ENCODE data around the gene NAALADL1. TPM values are rescaled to one million over a fixed set of nuclear protein-coding genes. Genes with fewer than 3 reads are reported as not detected.

Gene NAALADL1
- total RNA-seq, 1 donor from 2014 or later, result not detected

- no peaks in the 10 kb centered on the region for H3K36me3 Mint-ChIP-seq (ENCODE audit: low read depth)
- no peaks in the 10 kb centered on the region for H3K9me3 Mint-ChIP-seq (ENCODE audit: low read depth)
- no peaks in the 10 kb centered on the region for H3K27me3 Mint-ChIP-seq (ENCODE audit: low read depth)
- no peak for TF ChIP-seq CTCF (IDR thresholded peaks at IDR 0.05)
- peaks cover 18% of the 10 kb centered on the region for H3K4me1 Mint-ChIP-seq (ENCODE audit: low read depth)
- H3K27ac Mint-ChIP-seq (ENCODE audit: unreplicated experiment), result peak within 1 kb of the TSS; percentile 89
- no peak for DNase-seq (ENCODE audit: low spot score)
- H3K4me3 Mint-ChIP-seq (ENCODE audit: unreplicated experiment), result peak within 1 kb of the TSS; percentile 88
These were observed 37.8 kb upstream of the NAALADL1 start, which contains the start of gene VPS51 for GRCh38 chr11:65095974-65096806. Gene VPS51, plus strand, starts transcription at chr11:65096214. Its CDS starts 37 bp downstream, at chr11:65096251.

- peaks cover 15% of the 10 kb centered on the region for H3K4me1 Mint-ChIP-seq (ENCODE audit: low read depth)
- no peaks in the 10 kb centered on the region for H3K27me3 Mint-ChIP-seq (ENCODE audit: low read depth)
- no peaks in the 10 kb centered on the region for H3K9me3 Mint-ChIP-seq (ENCODE audit: low read depth)
- H3K36me3 Mint-ChIP-seq (ENCODE audit: low read depth), result no peaks in the 10 kb centered on the region
- peak overlapping the region; percentile 88 for H3K4me3 Mint-ChIP-seq (ENCODE audit: unreplicated experiment)
- peak overlapping the region; percentile 88 for H3K27ac Mint-ChIP-seq (ENCODE audit: unreplicated experiment)
- DNase-seq (ENCODE audit: low spot score), result no peak
- TF ChIP-seq CTCF (IDR thresholded peaks at IDR 0.05), result no peak
These were observed 37.1 kb upstream of the NAALADL1 start for GRCh38 chr11:65095427-65095826.

DNA sequence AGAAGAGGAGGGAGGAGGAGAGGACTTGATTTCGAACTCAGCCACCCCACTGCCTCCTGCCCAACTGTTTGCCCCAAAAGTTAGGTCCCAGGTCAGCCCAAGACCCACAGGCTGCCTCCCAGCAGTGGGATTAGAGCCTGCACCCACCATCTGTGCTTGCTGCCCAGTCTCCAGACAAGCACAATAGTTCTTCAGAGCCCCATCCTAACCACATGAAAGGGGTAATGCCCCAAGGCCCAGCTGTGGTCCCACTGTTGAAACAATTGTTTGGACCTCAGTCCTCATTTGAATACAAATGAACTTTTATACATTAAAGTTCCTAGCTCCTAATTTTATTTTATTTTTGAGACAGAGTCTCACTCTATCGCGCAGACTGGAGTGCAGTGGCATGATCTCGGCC, 32.3 kb upstream of the NAALADL1 start:
- H3K9me3 Mint-ChIP-seq (ENCODE audit: low read depth), result no peaks in the 10 kb centered on the region
- no peak overlapping the region for H3K27ac Mint-ChIP-seq (ENCODE audit: unreplicated experiment)
- H3K4me3 Mint-ChIP-seq (ENCODE audit: unreplicated experiment), result no peak overlapping the region
- peaks cover 4% of the 10 kb centered on the region for H3K4me1 Mint-ChIP-seq (ENCODE audit: low read depth)
- DNase-seq (ENCODE audit: low spot score), result no peak
- peaks cover 22% of the 10 kb centered on the region for H3K36me3 Mint-ChIP-seq (ENCODE audit: low read depth)
- no peaks in the 10 kb centered on the region for H3K27me3 Mint-ChIP-seq (ENCODE audit: low read depth)
- TF ChIP-seq CTCF (IDR thresholded peaks at IDR 0.05), result no peak

GRCh38 chr11:65089621-65090020, 31.3 kb upstream of the NAALADL1 start:
- H3K27ac Mint-ChIP-seq (ENCODE audit: unreplicated experiment), result no peak overlapping the region
- no peak overlapping the region for H3K4me3 Mint-ChIP-seq (ENCODE audit: unreplicated experiment)

DNA sequence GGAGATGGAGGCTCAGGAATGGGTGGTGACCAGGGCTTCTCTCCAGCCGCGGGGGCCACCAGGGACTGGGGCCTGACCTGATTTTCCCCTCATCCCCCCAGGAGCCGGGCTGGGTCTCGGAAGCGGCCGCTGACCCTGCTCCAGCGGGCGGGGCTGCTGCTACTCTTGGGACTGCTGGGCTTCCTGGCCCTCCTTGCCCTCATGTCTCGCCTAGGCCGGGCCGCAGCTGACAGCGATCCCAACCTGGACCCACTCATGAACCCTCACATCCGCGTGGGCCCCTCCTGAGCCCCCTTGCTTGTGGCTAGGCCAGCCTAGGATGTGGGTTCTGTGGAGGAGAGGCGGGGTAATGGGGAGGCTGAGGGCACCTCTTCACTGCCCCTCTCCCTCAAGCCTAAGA, 29.5 kb upstream of the NAALADL1 start:
- H3K4me3 Mint-ChIP-seq (ENCODE audit: unreplicated experiment), result no peak overlapping the region
- DNase-seq (ENCODE audit: low spot score), result no peak
- no peaks in the 10 kb centered on the region for H3K9me3 Mint-ChIP-seq (ENCODE audit: low read depth)
- H3K36me3 Mint-ChIP-seq (ENCODE audit: low read depth), result peaks cover 23% of the 10 kb centered on the region
- H3K27me3 Mint-ChIP-seq (ENCODE audit: low read depth), result no peaks in the 10 kb centered on the region
- peaks cover 28% of the 10 kb centered on the region for H3K4me1 Mint-ChIP-seq (ENCODE audit: low read depth)
- H3K27ac Mint-ChIP-seq (ENCODE audit: unreplicated experiment), result no peak overlapping the region
- no peak for TF ChIP-seq CTCF (IDR thresholded peaks at IDR 0.05)

More at GRCh38 chr11:65089621-65090020, 31.3 kb upstream of the NAALADL1 start:
- no peak for DNase-seq (ENCODE audit: low spot score)
- TF ChIP-seq CTCF (IDR thresholded peaks at IDR 0.05), result no peak
- peaks cover 13% of the 10 kb centered on the region for H3K4me1 Mint-ChIP-seq (ENCODE audit: low read depth)
- no peaks in the 10 kb centered on the region for H3K27me3 Mint-ChIP-seq (ENCODE audit: low read depth)
- H3K9me3 Mint-ChIP-seq (ENCODE audit: low read depth), result no peaks in the 10 kb centered on the region
- H3K36me3 Mint-ChIP-seq (ENCODE audit: low read depth), result peaks cover 23% of the 10 kb centered on the region

Measured in chondrocyte (in vitro differentiated cells).